OCI-LY1 (cell line): ENCODE data around the gene CEND1.

Experiments used
- CTCF ChIP-seq: fragments of 200-600 bp; sonication (generic), shearing (Covaris generic); IDR thresholded peaks from 2 replicates; pipeline ENCODE4 v1.5.1; 2017; ENCODE audit warnings: mild to moderate bottlenecking, antibody characterized with exemption, low read length, moderate library complexity, mixed read lengths
- EZH2 ChIP-seq: fragments of 200-600 bp; sonication (generic), shearing (Covaris generic); IDR thresholded peaks from 2 replicates; pipeline ENCODE4 v1.8.0; 2017; ENCODE audit warnings: borderline replicate concordance, mixed run types, mild to moderate bottlenecking, antibody characterized with exemption, low read length, moderate library complexity, mixed read lengths

GRCh38 chr11:821512-822371, 31.9 kb upstream of the CEND1 start:
- TF ChIP-seq CTCF (no peak), EZH2 (no peak)
